ENCODE data around the gene PKP2. TPM values are rescaled to one million over a fixed set of nuclear protein-coding genes. Genes with fewer than 3 reads are reported as not detected.

Gene PKP2
- total and polyA plus RNA-seq, 9 of the 15 experiments (the other 6 are each of a cell fraction or from before 2014, with no cell fraction given) = 1.6 to 4.2 (median 2.8) TPM

- TF ChIP-seq E2F4 (CRISPR knock-in tag; IDR thresholded peaks at IDR 0.05; ENCODE audit: low read depth) = no peak
- no peak for TF ChIP-seq FOXP4 (CRISPR knock-in tag; IDR thresholded peaks at IDR 0.05; ENCODE audit: borderline replicate concordance)
- no peak for TF ChIP-seq BRF2 (IDR thresholded peaks at IDR 0.05; ENCODE audit: borderline replicate concordance, insufficient read depth, insufficient read length)
- no peak for TF ChIP-seq HIVEP1 (CRISPR knock-in tag; IDR thresholded peaks at IDR 0.05)
- TF ChIP-seq BHLHE40 (IDR thresholded peaks at IDR 0.05; ENCODE audit: low read length) = no peak
- peak; percentile 21; the same call in 1 of the 2 replicates for TF ChIP-seq E2F1 (CRISPR knock-in tag; IDR thresholded peaks at IDR 0.05)
- TF ChIP-seq ZBTB26 (CRISPR knock-in tag; IDR thresholded peaks at IDR 0.05) = no peak
- no peak for TF ChIP-seq PHB (CRISPR knock-in tag; IDR thresholded peaks at IDR 0.05)
- TF ChIP-seq HOXB6 (CRISPR knock-in tag; IDR thresholded peaks at IDR 0.05; ENCODE audit: borderline replicate concordance) = no peak
- TF ChIP-seq ESRRA (IDR thresholded peaks at IDR 0.05; ENCODE audit: borderline replicate concordance, low read depth) = peak; percentile 13; the same call in 1 of the 2 replicates
- no peak for TF ChIP-seq ZNF445 (CRISPR knock-in tag; IDR thresholded peaks at IDR 0.05; ENCODE audit: low read depth)
- peak; percentile 12; the same call in 1 of the 2 replicates for TF ChIP-seq JUND (IDR thresholded peaks at IDR 0.05; ENCODE audit: borderline replicate concordance, low read depth, low read length)
- no peak; the same call in 2 of the 3 replicates for TF ChIP-seq JUND (tag; IDR thresholded peaks at IDR 0.05; ENCODE audit: borderline replicate concordance, low read depth, low read length)
- no peak; a peak in 1 of 4 replicates for TF ChIP-seq HDAC1 (IDR thresholded peaks at IDR 0.05)
- no peak for TF ChIP-seq STAT6 (CRISPR knock-in tag; IDR thresholded peaks at IDR 0.05)
- TF ChIP-seq BMI1 (IDR thresholded peaks at IDR 0.05; ENCODE audit: low read length) = no peak
- TF ChIP-seq MEF2D (tag; conservative IDR thresholded peaks at IDR 0.05; ENCODE audit: low read depth) = 0 out of 2 replicates have a peak, but pooled peaks have one; percentile 43
Observed at GRCh38 chr12:32755654-32756475, 140.7 kb downstream of the PKP2 start, which contains the start of gene YARS2 (continued).
